ENCODE data around the gene VAT1L.

DNA sequence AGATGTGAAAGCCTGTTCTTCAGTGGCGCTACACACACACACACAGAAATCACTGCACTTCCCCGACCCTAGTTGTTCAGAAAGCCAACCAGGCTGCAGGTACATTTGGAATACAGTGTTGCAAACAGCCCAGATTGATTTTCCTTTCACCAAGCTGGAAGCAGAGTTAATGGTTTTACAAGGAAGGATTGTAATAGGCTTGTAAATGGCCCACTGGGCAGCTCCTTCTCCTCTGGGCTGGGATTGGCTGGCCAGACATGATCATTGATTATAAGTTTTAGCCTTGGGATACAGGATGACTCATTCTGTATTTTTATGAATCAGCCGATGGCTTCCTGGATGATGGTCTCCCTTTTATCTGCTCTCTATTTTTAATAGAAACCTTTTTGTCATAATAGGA lies 2.5 kb downstream of the VAT1L start:
- TF ChIP-seq SUZ12 (IDR thresholded peaks at IDR 0.05; ENCODE audit: extremely low read depth, insufficient read depth, insufficient read length) (no peak), YY1 (IDR thresholded peaks at IDR 0.05; ENCODE audit: insufficient read depth, insufficient read length) (no peak), ZNF274 (IDR thresholded peaks at IDR 0.05; ENCODE audit: low read depth, low read length) (no peak)

Data from NT2/D1 (cell line).